Measurements from ENCODE around the gene GPATCH4.

- TF ChIP-seq CTCF (IDR thresholded peaks at IDR 0.05) (no peak), POLR2A (IDR thresholded peaks at IDR 0.05) (no peak)
These were observed 53.3 kb downstream of the GPATCH4 start for GRCh38 chr1:156547982-156548381.

Data from heart left ventricle (tissue), 13 donors.